NCI-H446 (cell line): ENCODE measurements around the gene NDUFS3.
A peak's percentile ranks its signal among the peaks of the same experiment; 100 is the strongest.

Source experiments
- DNase-seq, 2 experiments: peaks; one replicate each; lab custom pipeline; 2025; lab: John Stamatoyannopoulos, UW

NDUFS3 gene

GRCh38 chr11:47589977-47590861 lies 11.3 kb downstream of the NDUFS3 start:
- DNase-seq = no peak

GRCh38 chr11:47591764-47592163 lies 12.9 kb downstream of the NDUFS3 start:
- DNase-seq = no peak

- no peak for DNase-seq
Observed at GRCh38 chr11:47592251-47592650, 13.4 kb downstream of the NDUFS3 start.

- no peak for DNase-seq
Observed at GRCh38 chr11:47592970-47593369, 14.1 kb downstream of the NDUFS3 start.

GRCh38 chr11:47593492-47593933 lies 14.6 kb downstream of the NDUFS3 start:
- no peak for DNase-seq

GRCh38 chr11:47593934-47594855 lies 15.3 kb downstream of the NDUFS3 start, which contains the start of gene C1QTNF4:
Gene C1QTNF4, minus strand, starts transcription at chr11:47594411. Its CDS starts 3,601 bp downstream, at chr11:47590810.
- DNase-seq = no peak

- DNase-seq = no peak
Observed at GRCh38 chr11:47595029-47595428, 16.2 kb downstream of the NDUFS3 start.

- DNase-seq = no peak
Observed at GRCh38 chr11:47595967-47596366, 17.1 kb downstream of the NDUFS3 start.

- DNase-seq = no peak
Observed at GRCh38 chr11:47599902-47600301, 21.0 kb downstream of the NDUFS3 start.

- DNase-seq = no peak
Observed at GRCh38 chr11:47603295-47603694, 24.4 kb downstream of the NDUFS3 start.

- DNase-seq = no peak
Observed at GRCh38 chr11:47605921-47606320, 27.0 kb downstream of the NDUFS3 start.

- DNase-seq = no peak
Observed at GRCh38 chr11:47606731-47607130, 27.9 kb downstream of the NDUFS3 start.

GRCh38 chr11:47607380-47607779 lies 28.5 kb downstream of the NDUFS3 start:
- DNase-seq = peak in 1 of 2 experiments; percentile 71

GRCh38 chr11:47609675-47610074 lies 30.8 kb downstream of the NDUFS3 start:
- no peak for DNase-seq

- DNase-seq = no peak
Observed at GRCh38 chr11:47611348-47611794, 32.5 kb downstream of the NDUFS3 start.

GRCh38 chr11:47615249-47615648 lies 36.4 kb downstream of the NDUFS3 start:
- no peak for DNase-seq

- DNase-seq = peak; percentile 39 to 66
Observed at GRCh38 chr11:47616726-47617416, 38.0 kb downstream of the NDUFS3 start.

- no peak for DNase-seq
Observed at GRCh38 chr11:47617417-47617809, 38.5 kb downstream of the NDUFS3 start.

GRCh38 chr11:47620836-47621378 lies 42.0 kb downstream of the NDUFS3 start:
- DNase-seq = no peak

- DNase-seq = no peak
Observed at GRCh38 chr11:47626234-47626633, 47.4 kb downstream of the NDUFS3 start.

- no peak for DNase-seq
Observed at GRCh38 chr11:47628026-47628425, 49.2 kb downstream of the NDUFS3 start.

- no peak for DNase-seq
Observed at GRCh38 chr11:47631473-47631872, 52.6 kb downstream of the NDUFS3 start.
